NCI-H2196 treated with DMSO at 0.1 percent for 48 hours (cell line): ENCODE measurements around the gene ZNF239.
"Not testable (repeated sequence)": the region's sequence is repeated elsewhere in the genome, so short reads cannot be mapped to it uniquely, and the experiment has no call there.

Experiments used
- DNase-seq: peaks from one replicate; lab custom pipeline; 2025; ENCODE audit not compliant: unreplicated experiment; lab: John Stamatoyannopoulos, UW

ZNF239 gene

GRCh38 chr10:43584051-43584450, 9.6 kb upstream of the ZNF239 start:
- no peak for DNase-seq

- no peak for DNase-seq
Observed at GRCh38 chr10:43576580-43576979, 2.2 kb upstream of the ZNF239 start.

GRCh38 chr10:43576062-43576461, 1.6 kb upstream of the ZNF239 start:
- DNase-seq: no peak

- DNase-seq: no peak
Observed at GRCh38 chr10:43574906-43575305, 490 bp upstream of the ZNF239 start.

- no peak for DNase-seq
Observed at GRCh38 chr10:43573250-43574000, 991 bp downstream of the ZNF239 start.

- no peak for DNase-seq
Observed at GRCh38 chr10:43570971-43571370, 3.4 kb downstream of the ZNF239 start.

- DNase-seq: no peak
Observed at GRCh38 chr10:43569681-43570080, 4.7 kb downstream of the ZNF239 start.

GRCh38 chr10:43557214-43557613, 17.2 kb downstream of the ZNF239 start:
- DNase-seq: no peak

- not testable (repeated sequence) for DNase-seq
Observed at GRCh38 chr10:43543746-43544145, 30.7 kb downstream of the ZNF239 start.

- DNase-seq: no peak
Observed at GRCh38 chr10:43524434-43525247, 49.8 kb downstream of the ZNF239 start.
